Neutrophil (primary cell): ENCODE measurements around the gene NDFIP1.

Experiments
- H3K27ac ChIP-seq: fragments of 200-600 bp; sonication (generic); 2 replicates; pipeline ENCODE4 v1.5.1; 2016; ENCODE audit warnings: mild to moderate bottlenecking, moderate library complexity
- H3K27me3 ChIP-seq: fragments of 200-600 bp; sonication (generic); 2 replicates; pipeline ENCODE4 v1.6.0; 2016; ENCODE audit warnings: mild to moderate bottlenecking
- H3K36me3 ChIP-seq: fragments of 200-600 bp; sonication (generic); 2 replicates; pipeline ENCODE4 v1.5.1; 2017
- H3K4me1 ChIP-seq, 2 experiments: fragments of 200-600 bp in 1 of 2; sonication (generic) in 1 of 2; 1 replicate in 1 of 2; 2 replicates in 1 of 2; pipeline versions ENCODE4 v1.5.1 to v1.6.1; 2013 to 2016; ENCODE audit warnings: low read depth in 1 of 2, low read length in 1 of 2, mild to moderate bottlenecking in 1 of 2, moderate library complexity in 1 of 2; ENCODE audit not compliant: control insufficient read depth in 1 of 2, insufficient read depth in 1 of 2
- H3K4me3 ChIP-seq, 2 experiments: fragments of 200-600 bp in 1 of 2; sonication (generic) in 1 of 2; 1 replicate in 1 of 2; 2 replicates in 1 of 2; pipeline ENCODE4 v1.5.1; 2013 to 2016; ENCODE audit warnings: low read depth in 1 of 2, low read length in 1 of 2, mild to moderate bottlenecking in 1 of 2, moderate library complexity in 1 of 2
- H3K9me3 ChIP-seq: fragments of 200-600 bp; sonication (generic); 2 replicates; pipeline ENCODE4 v1.5.1; 2016
- TF ChIP-seq, protein P1 (sequence below): fragments of 200-600 bp; sonication (generic); IDR thresholded peaks from 2 replicates; pipeline ENCODE4 v1.5.1; 2016; ENCODE audit warnings: antibody characterized with exemption

Gene NDFIP1

DNA sequence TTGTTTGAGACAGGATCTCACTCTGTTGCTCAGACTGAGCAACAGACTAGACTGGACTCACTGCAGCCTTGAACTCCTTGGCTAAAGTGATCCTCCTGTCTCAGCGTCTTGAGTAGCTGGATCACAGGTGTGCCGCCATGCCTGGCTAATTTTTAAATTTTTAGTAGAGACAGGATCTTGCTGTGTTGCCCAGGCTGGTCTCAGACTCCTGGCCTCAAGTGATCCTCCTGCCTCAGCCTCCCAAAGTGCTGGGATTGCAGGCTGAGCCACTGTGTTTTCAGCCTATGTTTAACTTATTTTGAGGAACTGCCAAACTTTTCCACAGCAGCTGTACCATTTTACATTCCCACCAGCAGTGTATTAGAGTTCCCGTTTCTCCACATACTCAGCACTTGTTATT is 16.8 kb downstream of the NDFIP1 start:
- Histone ChIP-seq H3K36me3 (no peaks in the 10 kb centered on the region), H3K4me1 (peaks cover 0 to 5% of the 10 kb centered on the region in 2 experiments), H3K9me3 (no peaks in the 10 kb centered on the region), H3K27me3 (no peaks in the 10 kb centered on the region), H3K27ac (no peak overlapping the region), H3K4me3 (no peak overlapping the region)
- TF ChIP-seq, protein P1, sequence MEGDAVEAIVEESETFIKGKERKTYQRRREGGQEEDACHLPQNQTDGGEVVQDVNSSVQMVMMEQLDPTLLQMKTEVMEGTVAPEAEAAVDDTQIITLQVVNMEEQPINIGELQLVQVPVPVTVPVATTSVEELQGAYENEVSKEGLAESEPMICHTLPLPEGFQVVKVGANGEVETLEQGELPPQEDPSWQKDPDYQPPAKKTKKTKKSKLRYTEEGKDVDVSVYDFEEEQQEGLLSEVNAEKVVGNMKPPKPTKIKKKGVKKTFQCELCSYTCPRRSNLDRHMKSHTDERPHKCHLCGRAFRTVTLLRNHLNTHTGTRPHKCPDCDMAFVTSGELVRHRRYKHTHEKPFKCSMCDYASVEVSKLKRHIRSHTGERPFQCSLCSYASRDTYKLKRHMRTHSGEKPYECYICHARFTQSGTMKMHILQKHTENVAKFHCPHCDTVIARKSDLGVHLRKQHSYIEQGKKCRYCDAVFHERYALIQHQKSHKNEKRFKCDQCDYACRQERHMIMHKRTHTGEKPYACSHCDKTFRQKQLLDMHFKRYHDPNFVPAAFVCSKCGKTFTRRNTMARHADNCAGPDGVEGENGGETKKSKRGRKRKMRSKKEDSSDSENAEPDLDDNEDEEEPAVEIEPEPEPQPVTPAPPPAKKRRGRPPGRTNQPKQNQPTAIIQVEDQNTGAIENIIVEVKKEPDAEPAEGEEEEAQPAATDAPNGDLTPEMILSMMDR = no peak

DNA sequence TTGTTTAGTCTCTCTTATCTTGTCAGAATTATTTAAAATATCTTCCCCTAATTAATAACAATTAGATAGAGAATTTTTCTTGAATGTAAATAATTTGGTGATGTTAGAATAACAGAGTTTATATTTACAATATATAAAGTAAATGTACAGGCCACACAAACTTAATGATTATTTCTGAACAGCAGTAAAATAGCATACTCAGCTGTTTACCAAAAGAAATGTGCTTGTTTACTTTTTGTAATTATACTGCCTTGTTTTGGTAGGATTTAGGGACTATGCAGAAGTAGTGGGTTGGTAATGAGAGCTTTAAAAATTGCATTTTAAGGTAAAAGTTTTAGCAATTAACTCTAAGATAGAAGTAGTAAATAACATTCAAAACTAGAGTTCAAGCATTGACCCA is 17.4 kb downstream of the NDFIP1 start:
- no peak overlapping the region for H3K4me3 ChIP-seq
- no peaks in the 10 kb centered on the region for H3K27me3 ChIP-seq
- TF ChIP-seq, protein P1 = no peak
- no peaks in the 10 kb centered on the region for H3K36me3 ChIP-seq
- H3K4me1 ChIP-seq = peaks cover 0 to 5% of the 10 kb centered on the region in 2 experiments
- no peak overlapping the region for H3K27ac ChIP-seq
- H3K9me3 ChIP-seq = no peaks in the 10 kb centered on the region

DNA sequence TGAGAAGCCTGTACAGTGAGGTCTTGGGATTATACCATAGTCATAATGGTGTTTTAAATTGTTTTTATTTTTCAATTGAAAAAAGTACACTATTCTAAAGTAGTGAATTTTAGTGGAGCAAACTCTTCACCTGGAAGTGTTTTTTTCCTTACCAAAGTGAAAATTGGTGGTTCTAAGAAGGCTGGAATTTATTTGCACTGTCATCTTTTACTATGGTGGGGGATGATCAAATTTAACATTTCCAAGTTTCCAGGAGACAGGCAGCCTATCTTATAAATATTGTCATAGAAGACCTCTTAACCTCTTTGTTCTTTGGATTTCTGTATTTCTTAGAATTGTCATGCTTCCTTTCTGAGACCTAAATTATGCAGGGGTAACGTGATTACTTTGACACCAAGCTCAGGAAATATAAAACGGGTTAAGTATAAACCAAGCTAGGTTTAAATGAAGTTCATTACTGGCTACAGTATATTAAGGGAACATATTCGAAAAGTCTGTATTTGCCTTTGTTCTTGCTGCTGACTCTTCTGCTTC is 20.2 kb downstream of the NDFIP1 start:
- no peak overlapping the region for H3K4me3 ChIP-seq
- no peak overlapping the region for H3K27ac ChIP-seq

DNA sequence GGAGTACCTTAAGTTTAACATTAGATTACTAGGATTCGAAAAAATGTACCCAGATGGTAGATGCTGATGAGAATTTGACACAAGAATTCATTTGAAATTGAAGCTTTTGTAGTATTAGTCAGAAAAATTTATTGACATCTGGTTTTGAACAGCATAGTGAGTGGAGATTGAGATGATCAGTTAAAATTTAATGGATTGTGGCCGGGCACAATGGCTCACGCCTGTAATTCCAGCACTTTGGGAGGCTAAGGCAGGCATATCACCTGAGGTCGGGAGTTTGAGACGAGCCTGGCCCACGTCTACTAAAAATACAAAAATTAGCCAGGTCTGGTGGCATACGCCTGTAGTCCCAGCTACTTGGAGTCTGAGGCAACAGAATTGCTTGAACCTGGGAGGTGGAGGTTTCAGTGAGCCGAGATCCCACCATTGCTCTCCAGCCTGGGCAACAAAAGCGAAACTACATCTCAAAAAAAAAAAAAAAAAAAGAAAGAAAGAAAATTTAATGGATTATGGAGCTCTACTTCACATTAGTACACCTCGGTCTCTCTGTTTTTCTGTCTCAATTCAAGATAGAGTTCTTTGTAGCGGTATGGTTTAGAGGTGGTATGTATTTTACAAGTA is 21.0 kb downstream of the NDFIP1 start:
- peaks cover 11% of the 10 kb centered on the region for H3K36me3 ChIP-seq
- no peaks in the 10 kb centered on the region for H3K27me3 ChIP-seq
- no peak overlapping the region for H3K4me3 ChIP-seq
- TF ChIP-seq, protein P1 = no peak
- no peak overlapping the region for H3K27ac ChIP-seq
- H3K9me3 ChIP-seq = no peaks in the 10 kb centered on the region
- peaks cover 9 to 11% of the 10 kb centered on the region in 2 experiments for H3K4me1 ChIP-seq

More for the DNA sequence above, 20.2 kb downstream of the NDFIP1 start:
- TF ChIP-seq, protein P1 = no peak
- Histone ChIP-seq H3K9me3 (no peaks in the 10 kb centered on the region), H3K4me1 (peaks cover under 1 to 3% of the 10 kb centered on the region in 2 experiments), H3K36me3 (peaks cover 11% of the 10 kb centered on the region), H3K27me3 (no peaks in the 10 kb centered on the region)

DNA sequence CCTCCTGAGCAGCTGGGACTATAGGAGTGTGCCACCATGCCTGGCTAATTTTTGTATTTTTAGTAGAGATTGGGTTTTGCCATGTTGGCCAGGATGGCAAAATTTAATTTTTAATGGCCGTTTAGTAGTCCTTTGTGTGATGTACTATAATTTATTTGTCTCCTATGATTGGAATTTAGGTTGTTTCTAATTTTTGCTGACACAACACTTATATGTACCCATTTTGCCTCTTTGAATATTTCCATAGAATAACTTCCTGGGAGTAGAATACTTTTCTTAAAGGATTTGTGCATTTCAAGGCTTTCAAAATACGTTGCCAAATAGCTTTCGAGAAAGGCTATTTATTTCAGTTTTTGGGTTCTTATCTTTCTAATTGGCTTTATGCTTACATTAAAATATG is 22.8 kb downstream of the NDFIP1 start:
- peaks cover 11 to 13% of the 10 kb centered on the region in 2 experiments for H3K4me1 ChIP-seq
- H3K27me3 ChIP-seq = no peaks in the 10 kb centered on the region
- H3K27ac ChIP-seq = no peak overlapping the region
- peaks cover 20% of the 10 kb centered on the region for H3K36me3 ChIP-seq
- TF ChIP-seq, protein P1 = no peak
- H3K9me3 ChIP-seq = no peaks in the 10 kb centered on the region
- no peak overlapping the region for H3K4me3 ChIP-seq
